GM18526 (cell line): ENCODE data around the gene GPX4.

ENCODE experiments used
- POLR2A ChIP-seq: IDR thresholded peaks from 3 replicates; pipeline ENCODE4 v1.6.1; 2011; ENCODE audit not compliant: insufficient read length; ENCODE audit errors: extremely low read depth

The GPX4 gene

DNA sequence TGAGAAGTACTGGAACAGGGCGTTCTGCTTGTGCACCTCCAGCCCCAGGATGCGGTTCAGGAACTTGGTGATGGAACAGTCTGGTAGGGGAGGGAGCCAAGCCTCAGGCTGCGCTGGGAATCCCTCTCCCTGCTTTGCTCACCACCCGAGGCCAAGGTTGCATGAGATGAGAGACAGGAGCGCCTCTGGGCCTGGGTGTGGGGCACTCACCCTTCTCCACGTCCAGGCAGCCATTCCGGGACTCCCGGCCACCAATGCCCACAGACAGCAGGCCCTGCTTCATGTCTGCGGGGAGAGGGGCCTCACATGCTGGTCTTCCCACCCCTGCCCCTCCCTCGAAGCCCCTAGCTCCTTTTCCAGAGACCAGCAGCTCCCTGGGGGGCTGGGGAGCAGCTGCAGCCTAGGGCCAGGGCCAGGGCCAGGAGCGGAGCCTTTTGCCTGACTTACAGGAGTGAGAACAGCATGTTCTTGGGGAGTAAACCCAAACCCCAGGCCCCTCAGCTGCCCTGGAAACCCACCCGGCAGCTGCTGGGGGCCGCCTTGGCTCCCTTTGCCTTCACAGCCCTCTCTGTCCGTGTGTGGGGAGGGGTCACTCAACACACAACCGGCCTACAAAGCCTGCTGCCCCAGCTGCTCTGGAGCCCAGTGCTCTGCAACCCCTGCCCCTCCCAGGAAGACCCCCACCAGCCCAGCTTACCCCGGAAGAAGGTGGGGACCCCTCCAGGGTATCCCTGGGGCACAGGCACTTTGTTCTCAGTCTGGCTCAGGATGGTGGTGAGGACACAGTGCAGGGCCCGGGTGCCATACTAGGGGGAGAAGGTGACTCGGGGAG lies 7.2 kb downstream of the GPX4 start:
- no peak for TF ChIP-seq POLR2A

DNA sequence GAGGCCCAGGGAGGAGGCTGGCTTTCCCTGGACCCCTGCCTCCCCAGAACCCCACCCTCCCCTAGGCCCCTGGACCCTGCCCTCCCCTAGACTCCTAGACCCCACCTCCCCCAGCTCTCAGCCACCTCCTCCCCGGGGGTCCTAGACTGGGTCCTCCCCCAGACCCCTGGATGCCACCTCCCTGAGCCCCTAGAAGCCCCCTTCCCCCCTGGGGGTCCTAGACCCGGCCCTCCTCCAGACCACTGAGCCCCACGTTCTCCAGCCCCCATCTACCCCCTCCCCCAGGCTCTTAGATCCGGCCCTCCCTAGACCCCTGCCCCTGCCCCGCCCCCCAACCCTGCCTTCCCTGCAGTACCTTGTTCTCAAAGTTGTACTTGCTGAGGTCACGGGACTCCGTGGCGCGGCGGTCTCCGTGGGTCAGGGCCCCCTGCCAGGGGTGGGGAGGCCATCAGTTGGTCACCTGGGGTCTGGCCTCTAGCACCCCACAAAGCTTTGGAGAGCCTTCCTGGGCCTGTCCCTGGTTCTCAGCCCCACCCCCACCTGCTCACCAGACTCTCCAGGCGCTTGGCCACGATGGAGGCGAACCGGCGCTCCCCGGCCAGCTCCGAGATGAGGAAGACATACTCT lies 8.0 kb downstream of the GPX4 start:
- no peak for TF ChIP-seq POLR2A

DNA sequence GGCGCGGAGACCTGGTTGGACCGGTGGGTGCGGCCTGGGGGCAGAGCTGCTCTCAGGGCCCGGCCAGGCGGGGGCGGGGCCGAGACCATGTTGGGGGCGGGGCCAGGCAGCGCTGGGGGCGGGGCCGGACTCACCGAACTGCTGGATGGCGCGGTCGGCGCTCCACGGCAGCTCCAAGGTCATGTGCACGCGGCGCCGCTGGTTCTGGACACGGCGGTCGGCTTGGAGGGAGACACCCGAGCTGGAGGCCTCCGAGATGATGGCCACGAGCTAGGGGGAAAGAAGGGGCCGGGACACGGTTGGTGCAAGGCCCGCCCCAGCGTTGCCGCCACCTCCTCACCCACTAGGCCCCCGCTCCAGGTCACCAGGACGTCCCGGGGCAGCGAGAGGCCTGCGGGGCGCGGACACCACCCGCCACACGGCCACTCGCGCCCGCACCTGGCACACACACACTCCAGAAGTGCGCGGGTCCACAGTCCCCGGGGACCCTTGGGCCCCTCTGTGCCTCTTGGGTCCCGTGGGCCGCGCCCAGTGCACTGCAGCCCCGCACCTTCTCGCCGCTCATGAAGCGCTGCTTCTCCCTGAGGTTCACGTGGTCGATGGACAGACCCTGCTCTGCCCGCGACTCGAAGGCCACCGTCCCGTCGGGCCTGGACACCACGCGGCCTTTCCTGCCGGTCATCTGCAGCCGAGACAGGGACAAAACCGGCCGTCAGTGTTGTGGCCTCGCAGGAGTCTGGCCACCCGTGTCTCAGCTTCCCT lies 8.7 kb downstream of the GPX4 start:
- no peak for TF ChIP-seq POLR2A

DNA sequence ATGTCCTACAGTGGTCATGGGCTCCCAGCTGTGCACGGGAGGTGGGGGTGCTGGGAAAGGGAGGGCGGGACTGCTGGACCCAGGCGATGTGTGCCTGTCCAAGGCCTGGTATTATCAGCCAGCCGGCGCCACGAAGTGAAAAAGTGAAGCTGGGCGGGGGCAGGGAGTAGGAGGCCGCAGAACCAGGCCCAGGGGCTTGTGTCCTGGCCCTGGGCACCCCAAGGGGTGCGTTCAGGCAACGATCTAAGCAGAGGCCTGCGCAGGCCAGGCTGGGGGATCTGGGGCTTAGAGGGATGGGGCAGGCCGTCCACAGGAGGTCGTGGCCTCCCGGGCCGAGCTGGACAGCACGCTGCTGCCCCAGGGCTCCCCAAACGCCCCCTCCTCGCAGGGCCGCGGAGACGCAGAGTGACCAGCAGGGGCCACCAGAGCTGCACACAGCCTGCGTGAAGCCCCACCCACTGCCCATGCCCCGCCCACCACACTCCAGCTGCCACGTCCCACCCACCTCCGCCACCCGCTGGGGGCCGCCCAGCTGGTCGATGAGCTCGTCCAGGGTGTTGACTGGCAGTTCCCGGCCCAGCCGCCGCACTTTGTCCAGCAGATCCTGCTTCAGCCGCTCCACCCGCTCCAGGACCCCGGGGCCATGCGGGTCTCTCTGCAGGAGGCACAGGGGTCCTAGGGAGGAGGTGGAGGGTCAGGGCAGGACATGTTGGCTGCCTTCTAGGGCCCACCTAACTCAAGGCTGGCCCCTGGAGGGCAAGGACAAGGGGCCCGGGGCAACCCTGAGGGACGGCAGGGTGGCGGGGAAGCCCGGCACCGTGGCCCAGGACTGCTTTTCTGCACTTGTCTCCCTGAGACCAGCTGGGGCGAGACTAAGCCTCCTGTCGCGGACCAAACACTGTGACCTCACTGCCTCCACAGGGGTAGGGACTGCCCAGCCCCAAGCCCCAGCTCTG lies 9.5 kb downstream of the GPX4 start:
- no peak for TF ChIP-seq POLR2A

DNA sequence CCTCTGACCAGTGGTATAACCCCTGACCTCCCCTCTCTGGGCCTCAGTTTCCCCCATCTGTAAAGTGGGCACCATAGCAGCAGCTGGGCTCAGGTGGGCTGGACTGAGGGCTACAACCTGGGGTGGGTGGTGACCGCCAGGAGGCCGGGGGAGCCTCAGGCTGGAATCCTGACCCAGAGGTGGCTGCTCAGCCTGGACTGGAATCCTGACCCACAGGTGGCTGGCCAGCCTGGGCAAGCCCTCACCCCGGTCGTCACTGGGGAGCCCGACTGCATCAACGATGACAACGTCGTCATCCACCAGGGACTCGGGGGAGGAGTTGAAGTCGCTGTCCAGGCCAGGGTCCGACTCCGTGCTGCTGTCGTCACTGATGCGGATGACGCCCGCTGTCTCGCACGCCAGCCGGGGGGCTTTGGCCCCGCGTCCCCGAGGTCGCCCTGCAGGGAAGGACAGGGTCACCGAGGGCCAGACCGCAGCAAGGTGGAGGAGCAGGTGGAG lies 10.2 kb downstream of the GPX4 start:
- no peak for TF ChIP-seq POLR2A

DNA sequence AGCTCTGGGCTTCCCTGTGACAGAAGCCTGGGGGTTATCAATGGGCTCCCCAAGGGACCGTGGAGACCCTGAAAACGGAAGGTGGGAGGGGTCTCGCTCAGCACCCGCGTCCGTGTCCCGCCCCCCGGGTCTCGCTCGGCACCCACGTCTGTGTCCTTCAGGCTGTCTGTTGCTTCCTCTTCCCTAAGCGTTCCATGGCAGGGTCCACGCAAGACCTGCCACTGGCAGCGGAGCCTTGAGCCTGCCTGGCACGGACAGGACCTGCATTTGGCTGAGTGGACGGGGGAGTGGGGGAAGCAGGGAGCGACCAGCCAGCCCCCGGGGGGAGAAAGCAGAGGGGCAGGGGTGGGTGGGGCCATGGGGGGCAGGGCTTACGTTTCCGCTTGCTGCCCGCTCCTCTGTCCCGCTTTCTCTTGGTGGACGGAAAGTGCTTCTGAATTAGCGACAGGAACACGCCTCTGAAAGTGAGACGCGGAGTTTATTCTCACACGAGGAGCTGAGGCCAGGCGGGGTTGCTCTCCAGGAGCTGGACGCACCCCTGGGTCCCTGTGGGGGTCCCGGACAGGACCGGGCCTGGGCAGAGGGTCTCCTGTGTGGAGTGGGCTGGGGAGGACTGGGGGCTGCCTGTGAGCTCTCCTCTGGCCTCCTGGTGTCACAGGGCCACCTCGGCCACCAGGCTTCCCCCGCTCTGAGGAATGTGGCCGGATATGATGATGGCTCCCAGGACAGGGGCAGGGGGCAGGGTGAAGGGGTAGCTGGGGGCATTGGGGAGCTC lies 12.0 kb downstream of the GPX4 start:
- no peak for TF ChIP-seq POLR2A

DNA sequence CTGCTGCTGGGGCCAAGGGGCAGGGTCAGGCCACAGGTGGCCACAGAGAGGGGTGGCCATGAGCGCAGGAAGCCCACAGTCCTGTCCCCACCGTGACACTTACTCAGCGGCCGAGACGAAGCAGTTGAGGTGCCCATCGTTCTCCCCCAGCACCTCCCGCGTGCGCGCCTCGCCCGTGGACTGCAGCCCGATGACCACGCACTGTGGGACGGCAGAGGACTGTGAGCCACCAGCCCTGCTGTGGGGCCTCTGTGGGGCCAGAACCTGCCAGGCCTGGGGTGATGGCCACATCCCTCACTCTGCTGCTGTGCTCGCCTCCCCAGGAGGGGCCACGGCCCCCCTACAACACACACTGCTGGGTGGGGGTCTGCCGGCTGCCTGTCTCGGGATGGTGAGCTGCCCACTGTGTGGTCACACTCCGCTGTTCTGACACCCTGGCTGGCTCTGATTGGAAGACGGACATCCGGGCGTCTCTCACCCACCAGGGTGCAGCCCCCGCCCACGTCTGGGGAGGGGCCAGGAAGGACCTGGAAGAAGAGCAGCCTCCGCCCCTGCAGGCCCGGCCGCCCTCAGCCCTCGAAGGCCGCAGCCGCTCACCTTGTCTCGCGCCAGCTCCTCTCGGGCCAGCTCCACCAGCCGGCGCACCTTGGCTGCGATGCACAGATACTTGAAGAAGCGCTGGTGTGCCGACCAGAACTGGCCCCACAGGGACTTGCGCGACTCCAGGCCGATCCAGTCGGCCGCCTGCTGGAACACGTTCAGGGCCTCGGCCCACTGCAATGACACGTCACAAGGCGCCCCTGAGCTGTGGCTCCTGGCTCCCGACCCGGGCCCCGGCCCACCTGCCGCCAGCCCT lies 13.2 kb downstream of the GPX4 start:
- TF ChIP-seq POLR2A, result no peak

DNA sequence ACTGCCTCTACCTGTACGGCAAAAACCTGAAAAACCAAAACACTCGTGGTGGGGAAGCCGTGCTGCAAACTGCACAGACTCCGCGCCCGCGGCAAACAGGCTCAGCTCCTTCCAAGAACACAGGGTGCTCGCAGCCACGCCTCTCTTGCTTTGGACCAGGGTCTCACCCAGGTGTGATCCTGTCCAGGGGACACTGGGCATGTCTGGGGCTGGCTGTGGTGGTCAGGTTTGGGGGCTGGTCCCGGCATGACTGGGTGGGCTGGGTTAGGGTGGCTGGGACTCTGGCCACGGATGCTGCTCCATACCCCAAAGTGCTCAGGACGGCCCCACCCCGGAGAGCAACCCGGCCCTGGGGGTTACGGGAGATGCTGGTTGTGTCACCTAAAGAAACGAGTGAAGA lies 13.9 kb downstream of the GPX4 start:
- no peak for TF ChIP-seq POLR2A

DNA sequence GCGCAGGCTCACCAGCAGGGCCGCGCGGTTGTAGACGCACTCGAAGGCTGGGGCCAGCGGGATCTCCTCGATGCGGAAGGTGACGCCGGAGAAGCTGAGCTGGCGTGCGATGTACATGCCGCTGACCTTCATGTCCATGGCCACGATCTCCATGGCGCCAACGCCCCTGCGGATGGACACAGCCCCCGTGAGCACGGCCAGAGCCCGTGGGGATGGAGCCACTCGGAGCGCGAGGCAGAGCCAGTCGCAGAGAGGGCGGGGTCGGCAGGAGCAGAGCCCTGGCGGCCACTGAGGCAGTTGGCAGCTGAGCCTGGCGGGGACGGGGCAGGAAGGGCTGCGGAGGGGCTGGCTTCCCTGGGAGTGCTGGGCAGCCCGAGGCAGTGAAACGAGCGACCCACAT lies 15.2 kb downstream of the GPX4 start:
- TF ChIP-seq POLR2A, result no peak

DNA sequence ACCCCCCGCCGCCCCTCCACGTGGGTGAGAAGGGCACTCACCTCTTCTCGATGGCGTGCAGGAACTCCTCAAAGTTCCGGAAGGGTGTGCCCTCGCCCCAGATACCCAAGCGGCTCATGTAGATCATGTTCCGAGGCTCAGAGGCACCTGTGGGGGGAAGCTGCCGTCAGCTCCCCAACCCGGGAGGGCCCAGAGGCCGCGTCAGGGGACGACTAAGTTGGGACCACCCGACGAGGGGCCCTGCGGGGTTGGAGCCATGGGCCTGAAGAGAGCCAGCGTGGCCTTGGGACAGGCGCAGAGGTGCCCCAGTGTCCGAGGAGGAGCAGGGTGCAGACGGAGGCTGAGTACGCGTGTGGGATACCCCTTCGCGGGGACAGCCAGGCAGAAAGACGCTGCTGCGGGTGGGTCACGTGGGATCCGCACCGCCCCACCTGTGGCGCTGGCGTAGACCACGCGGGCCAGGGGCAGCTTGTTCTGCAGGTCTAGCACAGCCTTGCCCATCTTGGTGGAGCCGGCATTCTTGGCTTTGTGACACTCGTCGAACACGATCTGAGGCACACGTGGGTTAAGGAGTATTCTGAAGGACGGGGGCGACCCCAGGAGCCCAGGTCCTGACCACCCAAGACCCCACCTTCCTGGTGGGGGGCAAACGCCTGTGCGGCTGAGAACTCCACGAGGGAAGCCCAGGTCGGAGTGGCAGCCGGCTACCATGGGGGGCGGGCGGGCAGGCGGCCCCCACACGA lies 15.9 kb downstream of the GPX4 start:
- TF ChIP-seq POLR2A, result no peak

DNA sequence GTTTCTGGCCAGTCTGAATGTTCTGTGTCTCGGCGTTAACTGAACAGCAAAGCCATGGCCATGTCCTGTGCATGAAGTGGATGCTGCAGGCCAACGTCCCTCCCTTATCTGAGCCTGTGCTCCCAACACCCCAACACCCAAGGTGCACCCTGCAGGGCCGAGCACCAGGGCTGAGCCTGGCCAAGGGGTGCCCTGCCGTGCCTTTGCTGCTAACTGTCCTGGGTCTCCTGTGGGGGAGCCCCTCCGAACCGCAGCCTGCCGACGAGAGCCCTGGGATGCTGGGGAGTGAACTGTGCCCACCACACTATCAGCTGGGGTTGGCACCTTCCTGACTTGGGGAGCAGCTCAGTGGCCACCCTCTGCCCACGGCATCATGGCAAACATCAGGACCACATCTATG lies 17.6 kb downstream of the GPX4 start:
- no peak for TF ChIP-seq POLR2A
